Dermis blood vessel endothelial cell (primary cell): Measurements from ENCODE around the gene CBLN3. TPM values are rescaled to one million over a fixed set of nuclear protein-coding genes. Genes with fewer than 3 reads are reported as not detected.

Source experiments
- DNase-seq: peaks from one replicate; pipeline ENCODE4 v3.0.0; 2010
- total RNA-seq: library from RNA; depleted of rRNA; stranded (reverse); fragments of >200 nt; gene quantifications from 2 replicates; pipeline ENCODE4 v1.2.3, GENCODE V29; 2014

The CBLN3 gene
- total RNA-seq, 1 donor from 2014 or later: 1.0 TPM

DNA sequence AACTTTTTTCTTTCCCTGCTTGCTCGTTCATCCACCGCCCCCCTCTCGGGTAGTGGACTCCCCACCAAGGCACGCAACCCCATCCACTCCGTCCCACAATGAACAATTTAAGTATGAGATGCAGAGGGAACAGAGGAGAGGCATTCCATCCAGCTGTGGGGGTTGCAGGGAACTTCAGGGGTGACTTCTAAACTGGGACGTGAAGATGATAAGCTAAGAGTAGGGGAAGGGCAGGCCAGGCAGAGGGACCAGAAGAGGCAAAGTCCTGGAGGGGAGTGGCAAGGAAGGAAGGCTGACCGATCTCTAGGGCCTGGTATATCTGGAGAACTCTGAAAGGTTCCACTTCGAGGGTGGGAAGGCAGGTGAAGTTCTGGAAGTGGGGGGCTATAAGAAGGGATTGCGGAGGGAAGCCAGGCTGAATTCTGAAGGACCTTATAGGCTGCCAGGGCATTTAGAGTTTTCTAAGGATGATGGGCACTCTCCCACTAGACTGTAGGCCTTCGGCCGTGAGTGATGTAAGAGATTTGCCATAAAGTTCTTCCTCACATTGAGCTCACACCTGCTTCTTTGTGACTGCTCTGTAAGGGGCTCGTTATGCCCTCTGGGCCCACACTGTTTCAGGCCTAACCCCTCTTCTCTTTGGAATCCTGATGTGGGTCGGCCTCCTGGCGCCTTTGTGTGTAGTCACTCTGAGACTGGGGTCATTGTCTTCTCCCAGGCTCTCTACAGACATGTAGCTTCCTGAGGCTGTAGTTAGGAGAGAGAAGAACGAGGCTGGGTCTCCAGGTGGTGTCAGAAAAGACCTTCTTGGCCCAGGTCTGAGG is 49.3 kb downstream of the CBLN3 start:
- no peak for DNase-seq

DNA sequence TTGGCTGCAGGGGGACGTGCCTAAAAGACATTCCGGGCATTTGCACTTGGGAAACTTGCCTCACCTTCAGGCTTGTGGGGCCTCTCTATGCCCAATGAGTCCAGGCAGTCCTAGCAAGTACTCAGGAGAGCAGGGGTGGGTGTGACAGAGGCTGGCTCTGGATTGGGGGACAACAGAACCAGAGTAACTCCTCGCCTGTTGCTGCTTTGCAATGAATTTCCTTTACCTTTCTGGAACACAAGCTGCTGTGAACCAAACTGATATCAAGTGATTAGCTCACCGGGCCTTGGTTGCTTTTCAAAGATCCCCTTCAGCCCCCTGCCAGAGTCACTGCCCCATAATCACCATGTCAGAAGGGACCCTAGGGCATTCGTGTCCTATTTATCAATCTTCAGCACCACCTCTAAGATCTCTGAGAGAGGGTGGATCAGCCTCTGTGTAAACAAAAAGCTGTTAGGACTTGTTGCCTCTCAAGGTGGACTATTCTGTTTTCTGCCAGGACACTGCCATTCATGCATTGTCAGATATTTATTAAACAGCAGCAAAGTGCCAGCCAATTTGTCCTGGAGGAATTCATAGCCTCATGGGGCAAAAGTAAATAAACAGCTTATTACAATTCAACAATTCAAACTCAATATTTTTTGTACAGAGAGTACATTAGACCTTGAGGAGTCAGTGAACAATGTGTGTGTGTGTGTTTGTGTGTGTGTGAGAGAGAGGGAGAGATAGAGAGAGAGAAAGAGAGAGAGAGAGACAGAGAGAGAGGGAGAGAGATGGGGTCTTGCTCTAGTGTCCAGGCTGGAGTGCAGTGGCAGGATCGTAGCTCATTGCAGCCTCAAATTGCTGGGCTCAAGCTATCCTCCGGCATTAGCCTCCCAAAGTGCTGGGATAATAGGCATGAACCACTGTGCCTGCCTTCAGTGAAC is 50.2 kb downstream of the CBLN3 start:
- DNase-seq: no peak

GRCh38 chr14:24378327-24378726 is 51.1 kb downstream of the CBLN3 start:
- no peak for DNase-seq

DNA sequence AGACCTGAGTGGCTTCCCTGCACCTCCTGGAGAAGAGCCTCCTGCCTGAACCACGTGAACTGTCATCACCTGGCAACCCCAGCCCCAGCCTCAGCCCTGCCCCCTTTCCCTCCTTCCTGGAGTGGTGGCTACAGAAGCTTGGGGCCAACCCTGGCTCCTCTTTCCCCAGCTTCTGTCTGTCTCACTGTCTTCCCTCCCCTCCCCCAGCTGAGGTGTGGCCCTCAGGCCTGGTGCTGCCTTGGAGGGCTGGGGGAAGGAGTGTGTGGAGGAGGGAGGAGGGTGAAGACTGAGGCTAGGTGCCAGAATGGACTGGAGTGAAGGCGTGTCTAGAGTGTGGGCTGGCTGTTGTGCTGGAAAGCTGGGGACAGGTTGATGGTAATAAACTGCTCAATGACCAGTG is 51.8 kb downstream of the CBLN3 start:
- no peak for DNase-seq

GRCh38 chr14:24377126-24377525 is 52.3 kb downstream of the CBLN3 start:
- no peak for DNase-seq

Other genes starting within 250 kb of the CBLN3 start
- 28.8 and 60.6 TPM in 2 replicates for gene IPO4, start 240.9 kb downstream of the CBLN3 start, total RNA-seq
- 63.5 and 82.5 TPM in 2 replicates for gene TM9SF1, start 234.2 kb downstream of the CBLN3 start, total RNA-seq
- gene TSSK4, start 224.0 kb downstream of the CBLN3 start, total RNA-seq: not detected in 2 replicates
- 36.8 and 39.3 TPM in 2 replicates for gene CHMP4A, start 216.2 kb downstream of the CBLN3 start, total RNA-seq
- gene MDP1, start 213.6 kb downstream of the CBLN3 start, total RNA-seq: 5.9 and 23.7 TPM in 2 replicates
- gene NEDD8, start 197.3 kb downstream of the CBLN3 start, total RNA-seq: 197 and 248 TPM in 2 replicates
- 108 and 121 TPM in 2 replicates for gene GMPR2, start 196.7 kb downstream of the CBLN3 start, total RNA-seq
- 68.4 and 71.7 TPM in 2 replicates for gene TINF2, start 187.0 kb downstream of the CBLN3 start, total RNA-seq
- 0.17 and 0.51 TPM in 2 replicates for gene TGM1, start 166.5 kb downstream of the CBLN3 start, total RNA-seq
- gene RABGGTA, start 158.1 kb downstream of the CBLN3 start, total RNA-seq: 27.9 and 28.6 TPM in 2 replicates
- gene DHRS1, start 129.9 kb downstream of the CBLN3 start, total RNA-seq: 10.6 and 16.7 TPM in 2 replicates
- gene NOP9, start 129.8 kb downstream of the CBLN3 start, total RNA-seq: 30.1 and 33.5 TPM in 2 replicates
- gene CIDEB, start 121.7 kb downstream of the CBLN3 start, total RNA-seq: 4.6 and 7.5 TPM in 2 replicates
- 5.9 and 9.7 TPM in 2 replicates for gene LTB4R2, start 119.5 kb downstream of the CBLN3 start, total RNA-seq
- gene LTB4R, start 118.2 kb downstream of the CBLN3 start, total RNA-seq: 3.5 and 3.6 TPM in 2 replicates
- gene ADCY4, start 94.6 kb downstream of the CBLN3 start, total RNA-seq: 68.4 and 138 TPM in 2 replicates
- gene RIPK3, start 89.7 kb downstream of the CBLN3 start, total RNA-seq: 4.7 and 5.8 TPM in 2 replicates
- gene NFATC4, start 61.5 kb downstream of the CBLN3 start, total RNA-seq: 8.8 and 11.1 TPM in 2 replicates
- 12.6 and 17.0 TPM in 2 replicates for gene NYNRIN, start 30.7 kb downstream of the CBLN3 start, total RNA-seq
- gene KHNYN, start 286 bp upstream of the CBLN3 start, total RNA-seq: 55.5 and 67.0 TPM in 2 replicates
- gene SDR39U1, start 13.1 kb upstream of the CBLN3 start, total RNA-seq: 9.3 and 79.1 TPM in 2 replicates
- gene CMA1, start 78.6 kb upstream of the CBLN3 start, total RNA-seq: not detected in 2 replicates
- gene CTSG, start 146.6 kb upstream of the CBLN3 start, total RNA-seq: not detected in 2 replicates
- gene GZMH, start 180.0 kb upstream of the CBLN3 start, total RNA-seq: not detected in 2 replicates
- not detected in 2 replicates for gene GZMB, start 204.5 kb upstream of the CBLN3 start, total RNA-seq